Activated CD4-positive, alpha-beta T cell treated with anti-CD3 and anti-CD28 coated beads, Interleukin-2, amount 10 ng/mL, durations not matched to agents 24 days and 14 days (primary cell): Measurements from ENCODE around the gene LRIG1. TPM values are rescaled to one million over a fixed set of nuclear protein-coding genes. Genes with fewer than 3 reads are reported as not detected.

Experiments
- DNase-seq: peaks from one replicate; pipeline ENCODE4 v3.0.0; 2022
- H3K27ac Mint-ChIP-seq: one replicate; pipeline ENCODE4 v1.8.0; 2022; ENCODE audit warnings: mild to moderate bottlenecking, mixed read lengths
- H3K27me3 Mint-ChIP-seq: one replicate; pipeline ENCODE4 v1.8.0; 2022; ENCODE audit warnings: mixed read lengths
- H3K36me3 Mint-ChIP-seq: one replicate; pipeline ENCODE4 v1.8.0; 2022; ENCODE audit warnings: low read depth, mild to moderate bottlenecking, mixed read lengths
- H3K4me1 Mint-ChIP-seq: one replicate; pipeline ENCODE4 v1.8.0; 2021; ENCODE audit warnings: mixed read lengths
- H3K4me3 Mint-ChIP-seq: one replicate; pipeline ENCODE4 v1.8.0; 2022; ENCODE audit warnings: mild to moderate bottlenecking, moderate library complexity, mixed read lengths
- H3K9me3 Mint-ChIP-seq: one replicate; pipeline ENCODE4 v1.8.0; 2021; ENCODE audit warnings: mixed read lengths
- intact Hi-C: fragments of 100-400 bp; cut with micrococcal nuclease; formaldehyde crosslinking; loops from one replicate; pipeline ENCODE4 v1.15.1; 2023
- total RNA-seq: library from RNA; stranded (reverse); gene quantifications from 2 replicates; pipeline ENCODE4 v1.2.3, GENCODE V29; 2022

LRIG1 gene
- total RNA-seq, 1 donor from 2014 or later, result 50.3 TPM

- H3K27ac Mint-ChIP-seq, result peak overlapping the region; percentile 91
- peaks cover 72% of the 10 kb centered on the region for H3K4me1 Mint-ChIP-seq
- H3K4me3 Mint-ChIP-seq, result peak overlapping the region; percentile 94
- intact Hi-C loops, result no loop called here
- DNase-seq, result peak; percentile 66
- H3K9me3 Mint-ChIP-seq, result no peaks in the 10 kb centered on the region
- H3K36me3 Mint-ChIP-seq, result peaks cover 16% of the 10 kb centered on the region
- H3K27me3 Mint-ChIP-seq, result peaks cover 18% of the 10 kb centered on the region
Observed at GRCh38 chr3:66498687-66499621, 1.9 kb downstream of the LRIG1 start.

DNA sequence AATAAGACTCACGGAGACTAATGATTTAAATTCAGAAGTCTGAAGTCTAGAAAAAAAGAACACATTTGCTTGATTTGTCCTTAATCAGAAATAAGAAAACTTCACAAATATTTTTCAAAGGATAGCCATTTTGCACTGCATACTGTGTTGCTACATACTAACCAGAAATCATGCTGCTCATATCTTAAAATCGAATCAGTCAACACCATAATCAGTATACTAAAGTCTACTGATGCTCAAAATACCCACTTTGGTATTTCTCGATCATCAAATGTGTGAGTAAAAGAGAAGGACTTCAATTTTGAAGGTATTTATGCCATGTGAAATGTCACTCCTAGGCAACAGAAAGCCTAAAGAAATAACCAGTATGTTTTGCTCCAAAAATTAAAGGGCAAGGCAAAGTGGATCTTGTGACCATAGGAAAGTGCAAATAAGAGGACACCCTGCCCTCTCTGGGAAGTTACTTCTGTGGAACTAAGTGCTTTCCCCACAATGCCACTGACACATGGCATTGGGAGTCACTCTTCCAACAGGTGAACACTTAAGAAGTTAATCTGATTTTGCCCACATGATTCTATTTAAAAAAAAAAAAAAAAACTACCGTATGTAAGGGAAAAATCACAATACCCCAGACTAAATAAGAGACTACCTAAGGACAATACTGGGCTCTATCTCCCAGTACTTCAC, 2.7 kb downstream of the LRIG1 start:
- Mint-ChIP-seq H3K36me3 (peaks cover 16% of the 10 kb centered on the region), H3K4me1 (peaks cover 77% of the 10 kb centered on the region), H3K27me3 (peaks cover 11% of the 10 kb centered on the region), H3K27ac (peak overlapping the region; percentile 91), H3K9me3 (no peaks in the 10 kb centered on the region), H3K4me3 (peak overlapping the region; percentile 94)
- intact Hi-C loops, result no loop called here
- DNase-seq, result no peak

DNA sequence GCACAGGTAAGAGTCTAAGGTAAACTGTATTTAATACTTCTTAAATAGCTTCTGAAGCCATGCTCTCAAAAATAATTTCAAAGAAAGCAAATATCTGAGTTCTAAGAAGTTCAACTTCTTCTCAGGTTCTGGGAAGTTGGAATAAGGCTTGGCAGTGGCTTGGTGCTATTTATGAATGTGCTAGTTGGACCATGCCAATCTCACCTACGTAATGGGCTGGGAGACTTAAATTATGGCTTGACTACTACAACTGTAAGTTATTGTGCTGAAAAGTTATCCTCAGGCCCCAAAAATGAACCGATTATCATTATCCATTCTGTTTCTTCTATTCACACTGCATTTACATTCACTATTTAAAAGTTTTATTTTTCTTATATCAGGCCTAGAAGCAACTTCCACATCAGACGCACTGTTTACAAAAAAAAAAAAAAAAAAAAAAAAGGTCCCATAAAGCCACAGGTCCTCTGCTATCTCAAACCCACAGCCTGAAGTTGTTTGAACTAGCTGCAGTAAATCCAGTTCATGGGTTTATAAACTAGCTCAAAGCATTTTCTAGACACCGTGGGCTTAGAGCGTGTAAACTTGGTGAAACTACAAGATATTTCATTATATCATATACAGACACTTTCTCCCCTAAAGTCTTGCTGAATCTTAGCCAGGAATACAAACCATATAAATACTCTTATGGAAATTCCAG, 3.4 kb downstream of the LRIG1 start:
- H3K9me3 Mint-ChIP-seq, result no peaks in the 10 kb centered on the region
- intact Hi-C loops, result no loop called here
- H3K36me3 Mint-ChIP-seq, result peaks cover 16% of the 10 kb centered on the region
- H3K4me3 Mint-ChIP-seq, result peak overlapping the region; percentile 94
- peaks cover 6% of the 10 kb centered on the region for H3K27me3 Mint-ChIP-seq
- H3K27ac Mint-ChIP-seq, result peak overlapping the region; percentile 80
- peak; percentile 64 for DNase-seq
- H3K4me1 Mint-ChIP-seq, result peaks cover 78% of the 10 kb centered on the region

DNA sequence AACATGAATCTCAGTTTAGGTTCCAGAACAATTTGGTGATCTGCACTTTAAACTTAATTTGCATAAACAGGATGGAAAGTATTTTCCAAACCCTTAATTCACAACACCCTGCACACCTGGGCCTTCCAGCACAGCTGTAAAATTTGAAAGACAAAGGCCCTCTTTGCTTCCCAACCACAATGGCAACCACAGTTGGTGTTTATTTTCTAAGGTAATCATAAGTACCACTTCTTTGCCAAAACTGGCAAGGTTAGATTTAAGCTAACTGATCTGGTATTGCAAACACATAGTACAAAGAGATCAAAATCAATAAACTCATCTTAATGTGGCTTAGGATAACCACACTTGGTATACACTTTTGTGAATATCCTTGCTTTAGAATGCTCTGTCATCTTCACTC, 4.1 kb downstream of the LRIG1 start:
- Mint-ChIP-seq H3K4me3 (peak overlapping the region; percentile 94), H3K27me3 (peaks cover 3% of the 10 kb centered on the region), H3K9me3 (no peaks in the 10 kb centered on the region), H3K4me1 (peaks cover 81% of the 10 kb centered on the region), H3K27ac (peak overlapping the region; percentile 80), H3K36me3 (peaks cover 18% of the 10 kb centered on the region)
- intact Hi-C loops, result no loop called here
- DNase-seq, result peak; percentile 69

DNA sequence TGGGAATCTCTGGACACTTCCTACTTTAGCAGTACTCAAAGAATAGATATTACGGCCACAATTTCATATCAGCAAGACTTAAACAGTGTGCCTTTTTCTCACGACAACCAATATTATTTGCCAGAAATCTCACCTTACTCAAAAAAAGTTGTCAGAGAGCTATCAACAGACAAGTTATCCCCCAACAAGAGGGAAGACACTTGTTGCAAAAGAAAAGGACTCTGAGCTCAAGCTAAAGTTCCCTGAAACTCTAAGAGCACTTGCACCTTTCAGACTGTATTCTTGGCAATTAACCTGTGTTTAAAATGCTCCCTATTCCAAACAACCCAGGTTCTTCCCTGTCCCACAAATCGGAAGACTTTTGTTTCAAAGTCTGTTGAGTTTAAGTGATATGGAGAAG, 4.5 kb downstream of the LRIG1 start:
- intact Hi-C loops, result no loop called here
- no peaks in the 10 kb centered on the region for H3K9me3 Mint-ChIP-seq
- peaks cover 78% of the 10 kb centered on the region for H3K4me1 Mint-ChIP-seq
- no peak for DNase-seq
- peaks cover 3% of the 10 kb centered on the region for H3K27me3 Mint-ChIP-seq
- peak overlapping the region; percentile 80 for H3K27ac Mint-ChIP-seq
- peak overlapping the region; percentile 94 for H3K4me3 Mint-ChIP-seq
- peaks cover 18% of the 10 kb centered on the region for H3K36me3 Mint-ChIP-seq

DNA sequence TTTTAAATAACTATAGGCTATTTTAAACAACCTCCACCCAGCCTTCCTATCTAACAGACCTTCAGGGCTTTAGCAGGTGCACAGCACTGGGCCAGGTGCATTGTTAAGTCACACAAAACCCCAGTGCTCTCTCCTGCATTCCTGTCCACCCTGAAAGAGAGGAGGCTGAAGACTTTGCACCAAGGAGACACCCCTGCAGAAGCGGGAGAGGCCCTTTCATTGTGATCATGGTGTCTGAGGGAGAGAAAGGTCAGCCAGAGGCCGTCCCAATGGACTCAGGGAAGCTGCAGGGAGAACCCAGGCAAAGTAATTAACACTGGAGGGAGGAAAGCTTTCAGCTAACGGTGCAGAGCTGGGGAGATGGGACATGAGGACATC, 5.2 kb downstream of the LRIG1 start:
- Mint-ChIP-seq H3K4me1 (peaks cover 80% of the 10 kb centered on the region), H3K27ac (peak overlapping the region; percentile 72), H3K9me3 (no peaks in the 10 kb centered on the region), H3K36me3 (peaks cover 20% of the 10 kb centered on the region), H3K4me3 (peak overlapping the region; percentile 94), H3K27me3 (no peaks in the 10 kb centered on the region)
- intact Hi-C loops, result no loop called here
- DNase-seq, result no peak

DNA sequence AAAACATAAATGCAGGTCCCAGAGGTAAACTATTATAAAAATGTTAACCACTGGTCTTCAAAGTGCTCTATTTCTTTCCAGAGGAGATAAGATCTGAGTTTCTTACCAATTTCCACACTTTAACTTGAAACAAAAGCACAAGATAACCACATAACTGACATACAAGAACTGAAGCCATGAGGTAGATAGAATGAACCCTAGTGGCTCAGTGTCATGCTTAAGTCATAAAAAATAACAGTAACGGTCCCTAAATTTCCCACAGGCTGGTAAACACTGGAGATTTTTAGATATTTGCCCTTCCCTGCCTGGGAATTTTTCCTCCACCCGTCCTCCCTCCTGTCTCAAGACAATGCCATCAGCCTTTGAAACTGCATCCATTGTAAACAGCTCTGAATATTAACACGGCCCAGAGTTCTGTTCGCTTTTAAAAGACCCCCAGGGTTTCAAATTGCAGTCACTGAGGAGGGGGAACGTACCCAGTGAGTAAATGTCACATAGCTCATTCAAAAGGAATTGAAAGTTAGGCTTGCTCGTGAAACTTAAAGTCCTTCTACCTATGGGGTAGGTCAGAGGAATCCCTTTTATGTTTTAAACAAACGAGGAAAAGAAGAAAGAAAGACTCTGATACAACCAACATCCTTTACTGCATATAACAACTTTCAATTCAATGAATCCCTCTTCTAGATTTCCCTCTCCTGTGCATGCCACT, 5.7 kb downstream of the LRIG1 start:
- no peaks in the 10 kb centered on the region for H3K27me3 Mint-ChIP-seq
- intact Hi-C loops, result no loop called here
- H3K27ac Mint-ChIP-seq, result peak overlapping the region; percentile 72
- no peak for DNase-seq
- H3K36me3 Mint-ChIP-seq, result peaks cover 20% of the 10 kb centered on the region
- H3K4me3 Mint-ChIP-seq, result peak overlapping the region; percentile 94
- H3K4me1 Mint-ChIP-seq, result peaks cover 85% of the 10 kb centered on the region
- H3K9me3 Mint-ChIP-seq, result no peaks in the 10 kb centered on the region

DNA sequence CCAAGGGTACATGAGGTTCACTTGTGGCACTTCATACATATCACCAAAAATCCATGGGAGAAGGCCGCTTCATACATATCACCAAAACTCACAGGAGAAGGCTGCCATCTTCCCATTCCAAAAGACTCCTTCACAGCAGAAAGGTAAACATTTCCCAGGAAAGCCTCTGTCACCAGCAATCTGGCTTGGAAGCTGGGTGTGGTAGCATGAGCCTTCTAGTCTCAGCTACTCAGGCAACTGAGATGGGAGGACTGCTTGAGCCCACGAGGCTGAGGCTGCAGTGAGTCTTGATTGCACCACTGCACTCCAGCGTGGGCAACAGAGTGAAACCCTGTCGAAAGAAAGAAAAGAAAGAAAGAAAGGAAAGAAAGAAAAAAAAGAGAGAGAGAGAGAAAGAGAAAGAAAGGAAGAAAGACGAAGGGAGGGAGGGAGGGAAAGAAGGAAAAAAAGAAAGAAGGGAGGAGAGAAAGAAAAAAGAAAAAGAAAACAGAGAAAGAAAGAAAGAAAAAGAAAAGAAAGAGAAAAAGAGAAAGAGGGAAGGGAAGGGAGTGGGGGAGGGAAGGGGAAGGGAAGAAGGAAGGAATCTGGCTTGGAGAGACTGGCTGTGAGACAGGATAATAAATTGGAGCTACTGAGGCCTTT, 7.2 kb downstream of the LRIG1 start:
- Mint-ChIP-seq H3K4me3 (peak overlapping the region; percentile 75), H3K4me1 (peaks cover 87% of the 10 kb centered on the region), H3K36me3 (peaks cover 17% of the 10 kb centered on the region), H3K27ac (peak overlapping the region; percentile 81), H3K27me3 (no peaks in the 10 kb centered on the region), H3K9me3 (no peaks in the 10 kb centered on the region)
- intact Hi-C loops, result no loop called here
- no peak for DNase-seq

DNA sequence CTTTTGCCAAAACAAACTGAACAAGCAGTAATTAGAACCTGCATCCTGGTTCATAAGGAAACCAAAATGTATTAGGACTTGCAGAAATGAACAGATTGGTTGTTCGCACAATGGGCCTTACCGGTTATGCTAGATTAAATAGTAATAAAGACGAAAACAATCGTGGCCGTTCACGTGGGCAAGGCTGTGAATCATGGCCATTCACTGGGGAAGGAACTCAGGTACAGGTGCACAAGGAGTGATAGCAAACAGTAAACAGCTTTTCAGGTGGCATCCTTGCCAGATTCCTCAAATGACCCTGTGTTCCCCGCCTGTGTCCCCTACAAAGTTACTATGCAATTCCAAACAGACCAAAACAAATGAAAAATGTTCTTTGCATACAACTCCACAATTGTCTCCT, 8.2 kb downstream of the LRIG1 start:
- DNase-seq, result no peak
- Mint-ChIP-seq H3K27ac (no peak overlapping the region), H3K4me3 (peak overlapping the region; percentile 8), H3K27me3 (no peaks in the 10 kb centered on the region), H3K36me3 (peaks cover 18% of the 10 kb centered on the region), H3K9me3 (no peaks in the 10 kb centered on the region), H3K4me1 (peaks cover 83% of the 10 kb centered on the region)
- intact Hi-C loops, result no loop called here

DNA sequence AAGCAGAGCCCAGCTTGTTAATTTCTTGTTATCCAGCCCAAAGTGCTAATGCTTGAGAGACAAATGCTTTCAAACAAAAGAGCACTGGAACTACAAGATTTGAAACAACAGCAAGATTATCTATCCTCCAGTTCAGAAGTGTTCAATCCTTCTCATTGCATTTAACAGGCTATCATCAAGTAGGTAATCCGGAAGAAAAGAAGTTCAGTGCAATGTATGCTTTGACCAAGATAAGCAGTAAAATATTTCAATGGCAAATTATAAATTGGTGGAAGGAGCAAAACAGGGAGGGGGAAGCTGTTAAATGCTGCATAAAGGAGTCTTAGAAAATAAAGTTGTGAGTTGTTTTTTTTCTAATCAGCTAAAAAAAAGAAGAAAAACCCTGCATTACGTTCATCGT, 8.8 kb downstream of the LRIG1 start:
- H3K27ac Mint-ChIP-seq, result peak overlapping the region; percentile 18
- intact Hi-C loops, result no loop called here
- H3K4me1 Mint-ChIP-seq, result peaks cover 83% of the 10 kb centered on the region
- no peak for DNase-seq
- H3K36me3 Mint-ChIP-seq, result peaks cover 21% of the 10 kb centered on the region
- H3K9me3 Mint-ChIP-seq, result no peaks in the 10 kb centered on the region
- peak overlapping the region; percentile 14 for H3K4me3 Mint-ChIP-seq
- H3K27me3 Mint-ChIP-seq, result no peaks in the 10 kb centered on the region

DNA sequence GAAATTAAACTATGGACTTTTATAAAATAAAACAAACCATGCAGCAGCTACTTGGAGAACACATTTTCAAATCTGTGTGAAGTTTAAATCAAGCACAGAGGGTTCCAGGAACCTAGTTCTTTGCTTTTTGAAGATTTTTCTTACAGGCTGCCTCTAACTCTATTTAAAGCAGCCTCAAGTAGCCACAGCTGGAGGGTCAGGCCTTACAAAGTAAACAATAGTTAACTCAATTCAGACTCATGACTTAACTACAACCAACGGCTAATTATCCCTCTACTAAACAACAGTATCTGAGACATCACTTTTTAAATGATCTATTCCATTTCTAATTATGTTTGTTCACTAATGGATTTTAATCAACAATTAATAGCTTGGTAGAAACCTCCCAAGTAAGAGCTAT, 9.8 kb downstream of the LRIG1 start:
- no peak for DNase-seq
- intact Hi-C loops, result loop anchor here (1.0 kb wide), 2 partner anchors 10 to 19 kb away; no protein-coding TSS in a partner anchor
- Mint-ChIP-seq H3K27me3 (no peaks in the 10 kb centered on the region), H3K36me3 (peaks cover 21% of the 10 kb centered on the region), H3K4me3 (peak overlapping the region; percentile 77), H3K9me3 (no peaks in the 10 kb centered on the region), H3K4me1 (peaks cover 82% of the 10 kb centered on the region), H3K27ac (peak overlapping the region; percentile 34)

GRCh38 chr3:66490214-66490613, 10.6 kb downstream of the LRIG1 start:
- Mint-ChIP-seq H3K4me3 (peak overlapping the region; percentile 77), H3K27ac (peak overlapping the region; percentile 88), H3K4me1 (peaks cover 82% of the 10 kb centered on the region), H3K27me3 (no peaks in the 10 kb centered on the region), H3K9me3 (peaks cover 3% of the 10 kb centered on the region), H3K36me3 (peaks cover 25% of the 10 kb centered on the region)
- peak; percentile 83 for DNase-seq
- intact Hi-C loops, result loop anchor here (1.0 kb wide), 2 partner anchors 9 to 18 kb away; no protein-coding TSS in a partner anchor

DNA sequence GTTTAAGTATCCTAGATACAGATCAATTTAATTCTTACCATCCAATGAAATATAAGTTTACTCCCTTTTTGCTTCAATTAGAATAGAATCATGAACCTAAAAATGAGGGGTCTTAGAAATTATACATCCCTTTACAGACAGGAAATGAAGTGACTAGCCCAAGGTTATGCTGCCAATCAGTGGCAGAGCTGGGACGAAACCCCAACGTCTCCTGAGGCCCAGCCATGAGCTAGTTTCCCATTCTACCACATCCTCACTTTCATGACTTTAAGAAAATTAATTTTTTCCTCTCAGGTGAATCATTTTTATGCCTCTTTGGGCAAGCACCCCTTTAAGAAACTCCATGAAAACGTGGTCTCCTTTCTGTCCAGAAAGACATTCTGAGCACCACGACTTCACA, 11.2 kb downstream of the LRIG1 start:
- Mint-ChIP-seq H3K27ac (peak overlapping the region; percentile 88), H3K9me3 (peaks cover 3% of the 10 kb centered on the region), H3K4me1 (peaks cover 78% of the 10 kb centered on the region), H3K4me3 (peak overlapping the region; percentile 77), H3K27me3 (no peaks in the 10 kb centered on the region), H3K36me3 (peaks cover 27% of the 10 kb centered on the region)
- intact Hi-C loops, result no loop called here
- no peak for DNase-seq
